Chondrocyte (in vitro differentiated cells): ENCODE measurements around the gene MAP3K12. TPM values are rescaled to one million over a fixed set of nuclear protein-coding genes. Genes with fewer than 3 reads are reported as not detected.
A peak's percentile ranks its signal among the peaks of the same experiment; 100 is the strongest.

ENCODE experiments used
- DNase-seq: peaks from one replicate; pipeline ENCODE4 v3.0.0; 2021; ENCODE audit warnings: mixed read lengths, low spot score
- H3K27ac Mint-ChIP-seq: one replicate; pipeline ENCODE4 v1.8.0; 2021; ENCODE audit warnings: mild to moderate bottlenecking, moderate library complexity, mixed read lengths; ENCODE audit not compliant: unreplicated experiment
- H3K27me3 Mint-ChIP-seq: 2 replicates; pipeline ENCODE4 v1.8.0; 2021; ENCODE audit warnings: low read depth, mixed read lengths
- H3K36me3 Mint-ChIP-seq: 2 replicates; pipeline ENCODE4 v1.8.0; 2021; ENCODE audit warnings: low read depth, mixed read lengths
- H3K4me1 Mint-ChIP-seq: 2 replicates; pipeline ENCODE4 v1.8.0; 2021; ENCODE audit warnings: low read depth, mild to moderate bottlenecking, mixed read lengths
- H3K4me3 Mint-ChIP-seq: one replicate; pipeline ENCODE4 v1.8.0; 2021; ENCODE audit warnings: mild to moderate bottlenecking, moderate library complexity, mixed read lengths; ENCODE audit not compliant: unreplicated experiment
- H3K9me3 Mint-ChIP-seq: 2 replicates; pipeline ENCODE4 v1.8.0; 2021; ENCODE audit warnings: low read depth, mixed read lengths
- CTCF ChIP-seq: fragments of 200-600 bp; sonication (generic); IDR thresholded peaks from 2 replicates; pipeline ENCODE4 v1.5.0; 2021; ENCODE audit warnings: antibody characterized with exemption, mild to moderate bottlenecking, moderate library complexity
- total RNA-seq: library from RNA; stranded (reverse); gene quantifications from 3 replicates; pipeline ENCODE4 v1.2.1, GENCODE V29; 2021

Gene MAP3K12
- total RNA-seq, 1 donor from 2014 or later = 26.9 TPM

- Mint-ChIP-seq H3K4me1 (peaks cover 23% of the 10 kb centered on the region), H3K4me3 (no peak overlapping the region), H3K36me3 (peaks cover 2% of the 10 kb centered on the region), H3K9me3 (no peaks in the 10 kb centered on the region), H3K27me3 (no peaks in the 10 kb centered on the region), H3K27ac (no peak overlapping the region)
- TF ChIP-seq CTCF = no peak
- DNase-seq = no peak
Measured at GRCh38 chr12:53489242-53489864, 9.9 kb downstream of the MAP3K12 start.

GRCh38 chr12:53486736-53487487 is 12.3 kb downstream of the MAP3K12 start:
- DNase-seq = no peak
- no peak overlapping the region for H3K4me3 Mint-ChIP-seq
- peaks cover 7% of the 10 kb centered on the region for H3K36me3 Mint-ChIP-seq
- peaks cover 10% of the 10 kb centered on the region for H3K4me1 Mint-ChIP-seq
- TF ChIP-seq CTCF = no peak
- no peaks in the 10 kb centered on the region for H3K9me3 Mint-ChIP-seq
- H3K27me3 Mint-ChIP-seq = no peaks in the 10 kb centered on the region
- peak overlapping the region; percentile 22 for H3K27ac Mint-ChIP-seq

- Mint-ChIP-seq H3K36me3 (peaks cover 11% of the 10 kb centered on the region), H3K4me1 (peaks cover 13% of the 10 kb centered on the region), H3K9me3 (no peaks in the 10 kb centered on the region), H3K4me3 (no peak overlapping the region), H3K27ac (peak overlapping the region; percentile 22), H3K27me3 (no peaks in the 10 kb centered on the region)
- DNase-seq = peak; percentile 75
- no peak for TF ChIP-seq CTCF
Measured at GRCh38 chr12:53485955-53486735, 13.1 kb downstream of the MAP3K12 start.

GRCh38 chr12:53484686-53485575 is 14.3 kb downstream of the MAP3K12 start:
- no peak overlapping the region for H3K4me3 Mint-ChIP-seq
- TF ChIP-seq CTCF = no peak
- H3K4me1 Mint-ChIP-seq = peaks cover 21% of the 10 kb centered on the region
- no peaks in the 10 kb centered on the region for H3K27me3 Mint-ChIP-seq
- no peak overlapping the region for H3K27ac Mint-ChIP-seq
- H3K9me3 Mint-ChIP-seq = no peaks in the 10 kb centered on the region
- DNase-seq = peak; percentile 52
- H3K36me3 Mint-ChIP-seq = peaks cover 14% of the 10 kb centered on the region
